Astrocyte (in vitro differentiated cells and primary cell): Measurements from ENCODE around the gene ATP11A. TPM values are rescaled to one million over a fixed set of nuclear protein-coding genes. Genes with fewer than 3 reads are reported as not detected.
A peak's percentile ranks its signal among the peaks of the same experiment; 100 is the strongest.

Experiments
- DNase-seq: peaks from one replicate; pipeline ENCODE4 v3.0.0-alpha.2; 2010; ENCODE audit warnings: low read depth
- FAIRE-seq: peaks from 2 replicates; lab custom pipeline; 2011; peaks lifted over from hg19 to GRCh38; lab: Jason Lieb, UNC
- H2AFZ ChIP-seq: 2 replicates; pipeline ENCODE4 v1.6.0; 2012; ENCODE audit warnings: low read depth, low read length, inconsistent platforms
- H3K27ac ChIP-seq: 2 replicates; pipeline ENCODE4 v1.5.1; 2011; ENCODE audit warnings: low read depth, low read length, inconsistent platforms
- H3K27me3 ChIP-seq: 2 replicates; pipeline ENCODE4 v1.6.0; 2011; ENCODE audit warnings: low read length, inconsistent platforms; ENCODE audit not compliant: insufficient read depth
- H3K36me3 ChIP-seq: 2 replicates; pipeline ENCODE4 v1.5.1; 2011; ENCODE audit warnings: low read length, inconsistent platforms; ENCODE audit not compliant: insufficient read depth
- H3K4me1 ChIP-seq: 2 replicates; pipeline ENCODE4 v1.5.1; 2011; ENCODE audit warnings: low read length, inconsistent platforms; ENCODE audit not compliant: insufficient read depth
- H3K4me2 ChIP-seq: 2 replicates; pipeline ENCODE4 v1.6.0; 2012; ENCODE audit warnings: low read length, inconsistent platforms
- H3K4me3 ChIP-seq: 2 replicates; pipeline ENCODE4 v1.5.1; 2011; ENCODE audit warnings: low read depth, mild to moderate bottlenecking, low read length, inconsistent platforms; ENCODE audit not compliant: insufficient read depth
- H3K79me2 ChIP-seq: 2 replicates; pipeline ENCODE4 v1.6.0; 2012; ENCODE audit warnings: mild to moderate bottlenecking, low read length, inconsistent platforms; ENCODE audit not compliant: insufficient read depth
- H3K9ac ChIP-seq: 2 replicates; pipeline ENCODE4 v1.6.0; 2012; ENCODE audit warnings: mild to moderate bottlenecking, low read length, inconsistent platforms
- H3K9me3 ChIP-seq: 2 replicates; pipeline ENCODE4 v1.5.1; 2012; ENCODE audit warnings: low read depth, mild to moderate bottlenecking, low read length, inconsistent platforms; ENCODE audit not compliant: insufficient read depth
- H4K20me1 ChIP-seq: 2 replicates; pipeline ENCODE4 v1.6.0; 2012; ENCODE audit warnings: low read length, inconsistent platforms; ENCODE audit not compliant: insufficient read depth
- H3K27ac Mint-ChIP-seq: one replicate; pipeline ENCODE4 v1.8.0; 2021; ENCODE audit warnings: mild to moderate bottlenecking, mixed read lengths; ENCODE audit not compliant: unreplicated experiment
- H3K27me3 Mint-ChIP-seq: one replicate; pipeline ENCODE4 v1.8.0; 2021; ENCODE audit warnings: low read depth, mixed read lengths; ENCODE audit not compliant: unreplicated experiment
- H3K36me3 Mint-ChIP-seq: one replicate; pipeline ENCODE4 v1.8.0; 2021; ENCODE audit warnings: low read depth, mixed read lengths; ENCODE audit not compliant: unreplicated experiment
- H3K4me1 Mint-ChIP-seq: one replicate; pipeline ENCODE4 v1.8.0; 2021; ENCODE audit warnings: low read depth, mixed read lengths; ENCODE audit not compliant: unreplicated experiment
- H3K4me3 Mint-ChIP-seq: one replicate; pipeline ENCODE4 v1.8.0; 2021; ENCODE audit warnings: mild to moderate bottlenecking, moderate library complexity, mixed read lengths; ENCODE audit not compliant: unreplicated experiment
- H3K9me3 Mint-ChIP-seq: one replicate; pipeline ENCODE4 v1.8.0; 2021; ENCODE audit warnings: mild to moderate bottlenecking, mixed read lengths; ENCODE audit not compliant: unreplicated experiment
- CTCF ChIP-seq: IDR thresholded peaks from 2 replicates; pipeline ENCODE4 v1.5.1; 2011; ENCODE audit warnings: low read depth, mild to moderate bottlenecking, inconsistent platforms, low read length, moderate library complexity; ENCODE audit not compliant: insufficient read depth
- EZH2 ChIP-seq: IDR thresholded peaks from 2 replicates; pipeline ENCODE4 v1.6.1; 2012; ENCODE audit warnings: mild to moderate bottlenecking, low read length, inconsistent platforms; ENCODE audit not compliant: insufficient read depth
- total RNA-seq: library from RNA; stranded (reverse); gene quantifications from 2 replicates; pipeline ENCODE4 v1.2.1, GENCODE V29; 2021

ATP11A gene
- total RNA-seq, 1 donor from 2014 or later: 38.9 TPM

- no peak for DNase-seq
Observed at GRCh38 chr13:112894673-112895481, 205.0 kb downstream of the ATP11A start.

GRCh38 chr13:112895521-112896465, 206.0 kb downstream of the ATP11A start:
- Histone ChIP-seq H3K4me3 (no peak overlapping the region), H3K4me1 (no peaks in the 10 kb centered on the region), H3K36me3 (no peaks in the 10 kb centered on the region), H3K79me2 (no peaks in the 10 kb centered on the region), H3K27me3 (peaks cover 52% of the 10 kb centered on the region), H3K9me3 (no peaks in the 10 kb centered on the region), H4K20me1 (no peaks in the 10 kb centered on the region), H2AFZ (no peak overlapping the region), H3K4me2 (no peak overlapping the region), H3K27ac (no peak overlapping the region), H3K9ac (no peak overlapping the region)
- Mint-ChIP-seq H3K36me3 (no peaks in the 10 kb centered on the region), H3K9me3 (no peaks in the 10 kb centered on the region), H3K4me3 (no peak overlapping the region), H3K27ac (no peak overlapping the region), H3K27me3 (peaks cover 36% of the 10 kb centered on the region), H3K4me1 (peaks cover 10% of the 10 kb centered on the region)
- TF ChIP-seq CTCF: no peak
- FAIRE-seq (no peak), DNase-seq (no peak)

More at GRCh38 chr13:112894673-112895481, 205.0 kb downstream of the ATP11A start:
- Histone ChIP-seq H3K4me3 (no peak overlapping the region), H2AFZ (no peak overlapping the region), H3K36me3 (no peaks in the 10 kb centered on the region), H3K27me3 (peaks cover 51% of the 10 kb centered on the region), H3K27ac (no peak overlapping the region), H4K20me1 (no peaks in the 10 kb centered on the region), H3K4me1 (no peaks in the 10 kb centered on the region), H3K9ac (no peak overlapping the region), H3K4me2 (peak overlapping the region; percentile 39), H3K79me2 (no peaks in the 10 kb centered on the region), H3K9me3 (no peaks in the 10 kb centered on the region)
- Mint-ChIP-seq H3K27me3 (peaks cover 36% of the 10 kb centered on the region), H3K27ac (no peak overlapping the region), H3K4me1 (peaks cover 10% of the 10 kb centered on the region), H3K4me3 (no peak overlapping the region), H3K9me3 (no peaks in the 10 kb centered on the region), H3K36me3 (no peaks in the 10 kb centered on the region)
- TF ChIP-seq CTCF: no peak
- TF ChIP-seq EZH2: peak; percentile 97
- FAIRE-seq: no peak
